AG09309 (cell line): ENCODE data around the gene TMEM151A.

Experiments
- DNase-seq: peaks from one replicate; pipeline ENCODE4 v3.0.0-alpha.2; 2010; ENCODE audit warnings: low read depth
- H3K4me3 ChIP-seq: 2 replicates; pipeline ENCODE4 v1.5.1; 2011; ENCODE audit warnings: mild to moderate bottlenecking, low read depth, low read length, moderate library complexity; ENCODE audit not compliant: control insufficient read depth
- CTCF ChIP-seq: IDR thresholded peaks from 2 replicates; pipeline ENCODE4 v1.5.1; 2011; ENCODE audit warnings: mild to moderate bottlenecking, low read depth, low read length, inconsistent platforms; ENCODE audit not compliant: insufficient read depth, control insufficient read depth; ENCODE audit errors: missing control alignments

The TMEM151A gene

GRCh38 chr11:66325263-66325671, 33.6 kb downstream of the TMEM151A start:
- no peak overlapping the region for H3K4me3 ChIP-seq
- no peak for TF ChIP-seq CTCF
- no peak for DNase-seq

- DNase-seq = no peak
- TF ChIP-seq CTCF = no peak
Observed at GRCh38 chr11:66326261-66327111, 34.8 kb downstream of the TMEM151A start.

DNA sequence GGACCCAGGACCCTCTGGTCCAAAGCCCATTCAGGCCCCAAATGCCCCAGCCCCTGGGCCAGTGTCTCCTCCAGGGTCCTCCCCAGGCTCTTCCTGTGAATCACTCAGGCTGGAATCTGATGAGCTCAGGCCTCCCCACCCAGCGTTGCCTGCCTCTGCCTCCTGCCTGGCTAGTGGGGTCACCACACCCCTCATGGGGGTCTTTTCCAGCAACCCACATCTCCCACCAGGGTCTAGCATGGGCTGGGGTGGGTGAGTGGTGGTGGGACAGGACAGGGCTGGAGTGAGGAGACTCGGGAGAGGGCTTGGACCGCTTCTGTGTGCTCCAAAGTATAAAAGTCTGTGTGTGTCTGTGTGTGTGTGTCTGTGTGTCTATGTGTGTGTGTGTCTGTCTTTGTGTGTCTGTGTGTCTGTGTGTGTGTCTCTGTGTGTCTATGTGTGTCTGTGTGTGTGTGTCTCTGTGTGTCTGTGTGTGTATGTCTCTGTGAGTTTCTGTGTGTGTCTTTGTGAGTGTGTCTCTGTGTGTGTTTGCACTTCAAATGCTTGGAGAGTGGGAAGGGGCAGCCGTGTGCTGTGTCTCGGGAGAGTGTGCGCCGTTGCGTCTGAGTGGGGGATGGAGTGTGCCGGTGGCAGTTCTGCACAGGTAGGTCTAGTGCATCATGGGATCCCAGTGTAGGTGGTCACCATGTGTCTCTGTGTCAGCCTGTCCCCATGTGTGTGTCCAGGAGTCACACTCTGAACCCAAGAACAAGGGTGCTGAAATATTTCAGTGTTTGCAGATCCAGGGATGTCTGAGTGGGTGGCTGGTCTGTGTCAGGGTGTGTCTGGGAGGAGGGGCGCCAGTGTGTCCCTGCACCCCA, 35.7 kb downstream of the TMEM151A start:
- H3K4me3 ChIP-seq = no peak overlapping the region
- no peak for TF ChIP-seq CTCF
- no peak for DNase-seq

More at GRCh38 chr11:66326261-66327111, 34.8 kb downstream of the TMEM151A start:
- H3K4me3 ChIP-seq = no peak overlapping the region

GRCh38 chr11:66328031-66328301, 36.3 kb downstream of the TMEM151A start:
- TF ChIP-seq CTCF = no peak
- H3K4me3 ChIP-seq = no peak overlapping the region
- DNase-seq = no peak

DNA sequence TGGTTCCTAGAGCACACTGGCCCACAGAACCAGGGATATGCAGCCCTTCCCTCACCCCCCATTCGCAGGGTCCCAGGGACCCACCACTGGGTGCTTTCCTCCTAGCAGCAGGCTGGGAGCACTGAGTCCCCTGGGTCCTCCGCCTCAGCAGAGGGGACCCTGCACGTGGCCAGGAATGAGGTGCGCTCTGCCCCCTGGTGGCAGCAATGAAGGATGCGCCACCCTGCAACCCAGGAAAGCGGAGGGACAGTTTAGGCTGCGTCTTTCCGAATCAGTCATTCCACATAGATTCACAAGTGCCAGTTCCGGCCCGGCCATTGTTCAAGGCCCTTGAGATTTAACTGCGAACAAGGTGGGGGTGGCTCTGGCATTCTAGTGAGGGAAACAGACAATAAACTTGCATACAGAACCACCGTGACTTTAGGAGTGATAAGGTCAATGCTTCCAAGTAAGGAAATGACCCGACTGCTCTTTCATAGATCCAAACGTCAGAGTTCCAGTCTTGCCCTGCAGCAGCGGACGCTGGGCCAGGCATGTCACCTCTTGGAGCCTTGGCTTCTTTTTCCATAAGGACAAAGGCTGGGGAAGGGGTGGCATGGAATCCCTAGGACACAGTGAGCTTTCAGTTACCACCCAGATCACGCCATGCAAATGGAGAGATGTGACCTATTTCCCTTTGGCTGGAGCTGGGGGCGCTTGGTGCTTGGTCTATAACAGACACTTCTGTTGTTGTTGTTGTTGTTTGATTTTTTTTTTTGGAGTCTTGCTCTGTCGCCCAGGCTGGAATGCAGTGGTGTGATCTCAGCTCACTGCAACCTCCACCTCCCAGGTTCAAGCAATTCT, 36.8 kb downstream of the TMEM151A start:
- TF ChIP-seq CTCF = peak; percentile 94
- no peak for DNase-seq
- no peak overlapping the region for H3K4me3 ChIP-seq

GRCh38 chr11:66329165-66329673, 37.5 kb downstream of the TMEM151A start:
- no peak overlapping the region for H3K4me3 ChIP-seq
- DNase-seq = no peak
- no peak for TF ChIP-seq CTCF
